COR-L47 (cell line): ENCODE data around the gene GABARAPL2.

ENCODE experiments used
- DNase-seq: peaks from one replicate; lab custom pipeline; 2025; lab: John Stamatoyannopoulos, UW

GABARAPL2 gene

DNA sequence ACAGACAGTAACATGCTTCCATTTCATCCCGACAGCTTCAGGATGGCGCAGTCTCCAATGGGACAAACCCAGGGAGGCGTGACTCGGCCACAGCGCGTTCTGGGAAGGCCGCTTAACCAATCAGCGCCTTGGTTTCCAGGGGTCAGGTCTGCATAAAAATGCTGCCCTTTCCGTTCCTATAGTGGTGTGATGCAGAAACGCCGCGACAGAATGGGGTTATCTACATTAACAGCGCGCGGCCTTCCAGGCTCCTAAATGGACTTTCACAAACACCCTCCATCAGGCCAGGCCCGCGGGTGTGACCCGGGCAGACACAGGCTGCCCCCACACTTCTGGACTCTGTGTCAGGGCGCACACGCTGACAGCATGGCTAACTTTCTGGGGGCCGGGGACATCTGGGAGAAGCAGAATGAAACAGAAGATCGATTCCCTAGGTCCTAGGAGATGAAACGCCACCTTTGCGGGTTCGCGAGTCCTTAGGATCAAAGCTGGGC is 10.9 kb upstream of the GABARAPL2 start:
- DNase-seq, result peak; percentile 67

- DNase-seq, result peak; percentile 93
Observed at GRCh38 chr16:75555707-75556430, 10.3 kb upstream of the GABARAPL2 start, which contains the start of gene TMEM231. TSS of gene TMEM231 (minus strand) at chr16:75556252. CDS start at chr16:75556209, 43 bp downstream.

DNA sequence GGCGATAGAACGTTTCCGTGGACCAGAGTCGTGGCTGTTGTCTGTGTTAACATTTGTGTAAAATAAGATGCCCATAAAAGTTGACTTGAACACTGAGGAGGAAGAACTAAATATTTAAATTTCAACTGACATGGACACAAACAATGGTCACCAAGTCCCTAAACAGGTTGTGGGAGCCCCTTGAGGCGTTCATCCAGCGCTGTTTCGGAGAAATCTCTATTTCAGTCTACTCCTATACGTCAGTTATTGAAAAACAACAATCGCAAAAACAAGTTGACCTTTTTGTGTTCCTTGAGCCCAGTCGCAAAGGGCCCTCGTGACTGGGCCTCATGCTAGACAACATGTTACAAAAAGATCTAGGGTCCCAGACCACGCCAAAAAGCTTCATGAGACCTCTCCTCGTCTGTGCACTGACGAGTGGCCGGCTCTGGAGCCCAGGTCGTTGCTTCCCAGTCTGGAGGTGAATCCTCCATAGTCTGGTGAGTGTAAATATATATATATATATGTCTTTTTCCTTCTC is 9.7 kb upstream of the GABARAPL2 start:
- DNase-seq, result no peak

DNA sequence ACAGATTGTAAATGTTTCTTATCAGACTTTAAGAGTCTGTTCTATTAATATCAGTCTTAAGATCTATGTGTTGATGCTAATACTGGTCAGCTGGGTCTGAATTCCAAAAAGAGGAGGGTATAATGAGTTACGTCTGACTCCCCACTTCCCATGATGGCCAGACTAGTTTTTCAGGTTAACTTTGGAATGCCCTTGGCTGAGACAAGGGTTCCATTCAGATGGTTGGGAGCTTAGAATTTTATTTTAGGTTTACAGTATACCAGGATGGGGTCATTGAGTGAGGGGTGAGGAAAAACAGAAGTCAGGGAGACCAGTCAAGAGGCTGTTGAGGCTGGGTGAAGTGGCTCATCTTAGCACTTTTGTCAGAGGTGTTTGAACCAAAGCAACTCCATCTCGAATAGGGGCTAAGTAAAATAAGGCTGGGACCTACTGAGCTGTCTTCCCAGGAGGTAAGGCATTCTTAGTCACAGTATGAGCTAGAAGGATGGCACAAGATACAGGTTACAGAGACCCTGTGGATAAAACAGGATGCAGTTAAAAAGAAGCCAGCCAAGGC is 7.3 kb upstream of the GABARAPL2 start:
- no peak for DNase-seq

DNA sequence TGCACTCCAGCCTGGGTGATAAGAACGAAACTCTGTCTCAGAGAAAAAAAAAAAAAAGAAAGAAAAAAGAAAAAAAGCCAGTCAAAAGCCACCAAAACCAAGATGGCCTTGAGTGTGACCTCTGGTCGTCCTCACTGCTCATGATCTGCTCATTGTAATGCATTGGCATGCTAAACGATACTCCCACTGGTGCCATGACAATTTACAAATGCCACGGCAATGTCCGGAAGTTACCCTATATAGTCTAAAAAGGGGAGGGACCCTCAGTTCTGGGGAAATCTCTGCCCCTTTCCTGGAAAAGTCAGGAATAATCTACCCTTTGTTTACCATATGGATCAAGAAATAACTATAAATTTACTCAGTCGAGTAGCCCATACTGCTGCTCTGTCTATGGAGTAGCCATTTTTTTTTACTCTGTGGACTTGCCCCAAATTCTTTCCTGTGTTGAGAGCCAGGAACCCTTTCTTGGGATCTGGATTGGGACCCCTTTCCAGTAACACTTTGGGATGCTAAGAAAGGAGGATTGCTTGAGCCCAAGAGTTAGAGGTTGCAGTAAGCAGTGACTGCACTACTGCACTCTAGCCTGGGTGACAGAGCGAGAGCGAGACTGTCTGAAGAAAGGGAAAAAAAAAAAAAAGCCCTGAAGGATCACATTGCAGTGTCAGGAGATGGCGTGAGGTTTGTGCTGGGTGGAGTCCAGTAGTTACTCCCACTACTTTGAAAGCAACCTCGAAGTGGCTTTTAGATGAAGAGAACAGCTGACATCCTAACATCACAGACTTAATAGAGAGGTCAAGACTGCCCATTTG is 6.4 kb upstream of the GABARAPL2 start:
- no peak for DNase-seq

DNA sequence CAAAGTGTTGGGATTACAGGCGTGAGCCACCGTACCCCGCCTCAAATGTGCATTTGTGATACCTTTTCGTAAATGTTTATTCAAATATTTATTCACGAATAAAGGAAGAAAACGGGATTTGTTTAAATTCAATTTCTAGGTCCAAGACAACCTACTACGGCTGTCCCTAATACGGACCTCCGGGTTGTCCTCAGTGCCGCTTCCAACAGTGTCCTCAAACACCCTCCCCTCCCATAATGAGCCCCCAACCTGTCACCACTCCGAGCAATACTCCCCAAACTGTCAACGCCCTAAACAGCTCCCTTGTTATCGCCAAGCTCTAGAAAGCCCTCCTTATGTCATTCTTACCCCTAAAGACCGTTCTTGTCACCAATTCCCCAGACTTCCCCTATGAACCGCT is 539 bp upstream of the GABARAPL2 start:
- DNase-seq, result no peak

- DNase-seq, result no peak
Observed at GRCh38 chr16:75566758-75567255, 628 bp downstream of the GABARAPL2 start.

DNA sequence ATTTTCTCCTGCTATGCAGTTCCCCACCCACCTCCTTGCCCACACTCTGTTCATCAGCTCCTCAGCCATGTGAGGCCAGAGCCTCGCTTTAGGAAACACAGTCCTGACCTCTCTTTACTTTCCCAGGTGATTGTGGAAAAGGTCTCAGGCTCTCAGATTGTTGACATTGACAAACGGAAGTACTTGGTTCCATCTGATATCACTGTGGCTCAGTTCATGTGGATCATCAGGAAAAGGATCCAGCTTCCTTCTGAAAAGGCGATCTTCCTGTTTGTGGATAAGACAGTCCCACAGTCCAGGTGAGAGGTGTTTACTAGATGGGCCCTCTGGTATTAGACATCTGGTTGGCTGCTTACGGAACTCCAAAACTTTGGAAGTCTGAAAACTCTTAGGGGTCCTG is 1.7 kb downstream of the GABARAPL2 start:
- DNase-seq, result no peak

DNA sequence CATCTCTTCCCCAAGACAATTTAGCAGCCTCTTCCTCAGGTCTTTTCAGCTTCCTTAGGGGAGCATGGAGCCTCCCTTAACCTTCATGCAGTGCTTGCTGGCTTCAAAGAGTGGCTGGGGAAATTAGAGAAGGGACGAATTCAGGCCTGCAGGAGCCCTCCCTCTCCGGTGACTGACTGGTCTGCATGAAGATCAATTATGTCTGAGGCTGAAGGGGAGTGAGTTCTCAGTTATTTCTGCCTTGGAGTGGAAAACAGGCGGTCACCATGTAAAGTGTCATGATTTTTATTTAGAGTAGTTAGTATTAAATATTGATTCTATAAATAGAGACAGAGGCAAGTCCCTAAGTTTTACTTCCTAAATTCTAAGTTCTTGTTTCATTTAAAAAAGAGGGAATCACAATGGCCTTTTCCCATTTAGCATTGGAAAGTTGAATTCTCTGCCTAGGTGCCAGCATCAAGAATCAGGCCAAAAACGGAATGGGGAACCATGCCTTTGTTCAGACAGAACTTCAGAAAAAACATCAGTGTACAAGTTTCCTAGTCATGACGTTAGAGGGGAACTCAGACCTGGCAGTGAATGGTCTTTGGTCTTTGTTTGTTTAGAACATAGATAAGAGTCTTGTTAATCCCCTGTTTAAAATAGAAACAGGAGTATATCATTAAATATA is 4.4 kb downstream of the GABARAPL2 start:
- no peak for DNase-seq

- no peak for DNase-seq
Observed at GRCh38 chr16:75572864-75573542, 6.8 kb downstream of the GABARAPL2 start.

DNA sequence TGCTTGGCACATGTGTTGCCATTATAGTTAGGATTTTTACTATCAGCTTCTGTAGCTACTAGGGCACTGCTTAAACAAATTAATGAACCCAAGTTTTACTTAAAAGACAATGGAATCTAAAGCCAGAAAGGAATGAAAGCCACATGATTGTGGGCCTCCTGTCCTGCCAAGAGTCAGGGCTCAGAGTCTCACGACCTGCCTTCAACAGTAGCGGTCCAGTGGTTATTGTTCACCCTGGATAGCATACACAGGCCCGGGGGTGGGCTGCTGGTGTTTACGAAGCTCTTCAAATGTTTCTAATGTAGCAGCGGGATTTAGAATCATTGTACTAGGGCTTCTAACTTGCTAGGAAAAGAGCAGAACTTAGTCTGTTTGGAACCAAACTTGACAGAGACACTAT is 7.8 kb downstream of the GABARAPL2 start:
- DNase-seq, result no peak

DNA sequence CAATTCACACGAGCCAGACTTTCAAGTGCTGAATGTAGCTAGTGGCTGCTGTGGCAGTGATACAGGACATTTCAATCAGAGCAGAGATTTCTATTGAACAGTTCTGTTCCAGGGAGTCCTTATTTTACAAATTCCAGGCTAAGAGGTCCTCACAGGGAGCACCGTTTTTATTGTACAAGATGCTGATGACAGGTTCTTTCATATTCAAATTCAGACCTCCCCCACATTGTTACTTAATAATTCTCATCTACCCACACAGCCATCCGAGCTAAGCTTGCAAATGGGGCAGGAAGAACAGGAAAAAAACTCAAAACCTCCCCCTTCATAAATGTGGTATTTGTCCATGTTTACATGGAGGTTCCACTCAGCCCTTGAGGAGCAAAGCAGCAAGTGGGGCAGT is 9.8 kb downstream of the GABARAPL2 start:
- DNase-seq, result no peak

DNA sequence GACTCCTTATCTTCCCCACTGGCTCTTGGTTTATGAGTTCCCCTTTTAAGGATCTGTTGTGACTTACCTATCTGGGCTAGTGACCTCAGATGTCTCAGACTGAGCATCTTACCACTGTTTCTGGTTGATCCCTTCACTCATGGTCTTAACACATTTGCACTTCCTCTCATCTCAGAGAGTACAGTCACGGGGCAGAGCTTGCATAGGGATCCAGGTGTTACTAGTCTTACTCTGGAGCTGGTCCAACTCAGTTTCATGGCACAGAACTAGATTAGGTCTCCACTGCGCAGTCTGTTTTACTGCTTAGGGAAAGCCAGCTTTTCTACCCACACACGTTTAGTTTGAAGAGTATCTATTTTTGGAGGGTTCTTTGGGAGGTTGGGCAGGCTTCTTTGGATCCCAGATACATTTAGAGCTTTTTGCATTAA is 10.2 kb downstream of the GABARAPL2 start:
- DNase-seq, result no peak

- DNase-seq, result no peak
Observed at GRCh38 chr16:75578212-75578611, 12.0 kb downstream of the GABARAPL2 start.

- DNase-seq, result no peak
Observed at GRCh38 chr16:75578725-75579124, 12.5 kb downstream of the GABARAPL2 start.

GRCh38 chr16:75579281-75579834 is 13.2 kb downstream of the GABARAPL2 start:
- DNase-seq, result no peak

DNA sequence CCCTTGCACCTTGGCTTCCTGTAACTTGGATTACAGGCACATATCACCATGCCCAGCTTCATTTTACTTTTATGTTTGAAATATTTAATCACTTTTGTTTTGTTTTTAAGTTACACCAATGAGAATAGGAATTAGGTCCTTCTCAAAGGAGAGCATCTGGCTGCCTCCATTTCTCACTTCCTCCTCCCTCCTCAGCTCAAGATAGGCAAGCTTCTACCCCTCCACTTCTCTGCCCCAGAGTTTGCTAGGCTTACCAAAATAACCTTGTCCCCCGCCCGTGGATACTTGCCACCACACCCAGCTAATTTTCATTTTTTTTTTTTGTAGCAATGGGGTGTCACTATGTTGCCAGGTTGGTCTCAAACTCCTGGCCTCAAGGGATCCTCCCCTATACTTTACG is 17.9 kb downstream of the GABARAPL2 start:
- no peak for DNase-seq

GRCh38 chr16:75588716-75589115 is 22.5 kb downstream of the GABARAPL2 start:
- no peak for DNase-seq

- no peak for DNase-seq
Observed at GRCh38 chr16:75589306-75589705, 23.1 kb downstream of the GABARAPL2 start.

GRCh38 chr16:75590920-75591843 is 25.0 kb downstream of the GABARAPL2 start:
- no peak for DNase-seq
